Astrocyte of the spinal cord (primary cell): ENCODE data around the gene CKS2.
"Not testable (repeated sequence)": the region's sequence is repeated elsewhere in the genome, so short reads cannot be mapped to it uniquely, and the experiment has no call there.

Source experiments
- DNase-seq: peaks from one replicate; pipeline ENCODE4 v3.0.0; 2011; ENCODE audit warnings: low read depth, low spot score
- H3K4me3 ChIP-seq: 2 replicates; pipeline ENCODE4 v1.5.1; 2011; ENCODE audit warnings: low read depth, mild to moderate bottlenecking, low read length, moderate library complexity
- in situ Hi-C: cut with HindIII; loops from 2 replicates; pipeline ENCODE4 v1.10.0; 2017; ENCODE audit warnings: low sequenced_read_pairs
- TF ChIP-seq, protein P1 (sequence below): IDR thresholded peaks from 2 replicates; pipeline ENCODE4 v1.5.1; 2012; ENCODE audit warnings: low read depth, mild to moderate bottlenecking, low read length, inconsistent platforms

CKS2 gene

DNA sequence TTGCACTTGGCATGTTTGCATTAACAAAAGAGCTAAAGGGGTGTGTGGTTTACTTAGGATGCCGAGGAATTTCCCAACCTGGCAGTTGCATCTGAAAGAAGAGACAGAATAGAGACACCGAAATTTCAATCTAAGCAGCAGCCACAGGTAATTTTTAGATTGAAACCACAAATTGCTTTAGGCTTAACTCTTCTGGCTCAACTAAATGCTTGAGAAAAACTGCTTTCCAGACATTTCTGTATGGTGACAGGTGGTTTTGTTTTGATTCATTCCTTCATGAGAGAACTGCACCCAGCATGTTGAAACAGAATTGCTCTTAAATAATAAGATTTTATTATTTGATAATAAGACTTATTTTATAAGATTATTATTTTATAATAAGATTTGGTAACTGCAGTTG, 28.8 kb downstream of the CKS2 start:
- no peak overlapping the region for H3K4me3 ChIP-seq
- in situ Hi-C loops: no loop called here
- no peak for DNase-seq
- TF ChIP-seq, protein P1, sequence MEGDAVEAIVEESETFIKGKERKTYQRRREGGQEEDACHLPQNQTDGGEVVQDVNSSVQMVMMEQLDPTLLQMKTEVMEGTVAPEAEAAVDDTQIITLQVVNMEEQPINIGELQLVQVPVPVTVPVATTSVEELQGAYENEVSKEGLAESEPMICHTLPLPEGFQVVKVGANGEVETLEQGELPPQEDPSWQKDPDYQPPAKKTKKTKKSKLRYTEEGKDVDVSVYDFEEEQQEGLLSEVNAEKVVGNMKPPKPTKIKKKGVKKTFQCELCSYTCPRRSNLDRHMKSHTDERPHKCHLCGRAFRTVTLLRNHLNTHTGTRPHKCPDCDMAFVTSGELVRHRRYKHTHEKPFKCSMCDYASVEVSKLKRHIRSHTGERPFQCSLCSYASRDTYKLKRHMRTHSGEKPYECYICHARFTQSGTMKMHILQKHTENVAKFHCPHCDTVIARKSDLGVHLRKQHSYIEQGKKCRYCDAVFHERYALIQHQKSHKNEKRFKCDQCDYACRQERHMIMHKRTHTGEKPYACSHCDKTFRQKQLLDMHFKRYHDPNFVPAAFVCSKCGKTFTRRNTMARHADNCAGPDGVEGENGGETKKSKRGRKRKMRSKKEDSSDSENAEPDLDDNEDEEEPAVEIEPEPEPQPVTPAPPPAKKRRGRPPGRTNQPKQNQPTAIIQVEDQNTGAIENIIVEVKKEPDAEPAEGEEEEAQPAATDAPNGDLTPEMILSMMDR: no peak

GRCh38 chr9:89340332-89340731, 29.3 kb downstream of the CKS2 start:
- in situ Hi-C loops: no loop called here
- DNase-seq: no peak
- TF ChIP-seq, protein P1: no peak
- H3K4me3 ChIP-seq: no peak overlapping the region

DNA sequence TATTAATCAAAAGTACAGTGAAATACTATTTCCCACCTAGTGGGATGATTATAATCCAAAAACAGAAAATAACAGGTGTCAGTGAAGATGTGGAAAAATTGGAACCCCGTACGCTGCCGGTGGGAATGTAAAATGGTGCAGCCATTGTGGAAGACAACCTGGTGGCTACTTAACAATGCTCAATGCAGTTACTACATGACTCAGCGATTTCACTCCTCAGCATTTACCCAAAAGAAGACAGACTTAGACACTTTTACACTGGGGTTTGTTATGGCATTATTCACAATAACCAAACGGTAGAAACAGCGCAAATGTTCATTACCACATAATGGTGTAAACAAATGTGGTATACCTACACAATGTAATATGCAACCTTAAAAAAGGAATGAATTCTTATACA, 31.2 kb downstream of the CKS2 start:
- in situ Hi-C loops: no loop called here
- no peak for DNase-seq
- H3K4me3 ChIP-seq: no peak overlapping the region
- TF ChIP-seq, protein P1: no peak

DNA sequence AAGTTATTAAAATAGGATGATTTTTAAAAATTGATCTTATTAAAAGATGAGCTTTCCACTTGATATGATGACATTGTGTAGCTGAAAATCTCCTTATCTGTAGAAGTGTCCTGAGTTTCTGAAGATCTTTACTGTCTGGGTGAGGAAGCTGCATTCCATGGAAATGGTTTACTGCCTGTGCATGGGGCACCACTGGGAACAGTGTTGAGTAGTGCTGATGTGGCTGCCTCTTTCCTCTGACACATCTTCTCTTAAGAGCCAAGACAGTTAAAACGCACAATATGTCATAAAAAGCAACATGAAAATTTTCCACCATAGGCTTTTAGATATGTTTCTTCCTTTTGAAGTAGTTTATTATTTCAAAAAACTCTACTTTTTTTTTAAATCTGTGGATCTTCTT, 32.0 kb downstream of the CKS2 start:
- no peak for DNase-seq
- TF ChIP-seq, protein P1: no peak
- no peak overlapping the region for H3K4me3 ChIP-seq

GRCh38 chr9:89343812-89344211, 32.8 kb downstream of the CKS2 start:
- DNase-seq, H3K4me3 ChIP-seq, in situ Hi-C loops: not testable (repeated sequence)

More for the DNA sequence above, 32.0 kb downstream of the CKS2 start:
- in situ Hi-C loops: no loop called here

DNA sequence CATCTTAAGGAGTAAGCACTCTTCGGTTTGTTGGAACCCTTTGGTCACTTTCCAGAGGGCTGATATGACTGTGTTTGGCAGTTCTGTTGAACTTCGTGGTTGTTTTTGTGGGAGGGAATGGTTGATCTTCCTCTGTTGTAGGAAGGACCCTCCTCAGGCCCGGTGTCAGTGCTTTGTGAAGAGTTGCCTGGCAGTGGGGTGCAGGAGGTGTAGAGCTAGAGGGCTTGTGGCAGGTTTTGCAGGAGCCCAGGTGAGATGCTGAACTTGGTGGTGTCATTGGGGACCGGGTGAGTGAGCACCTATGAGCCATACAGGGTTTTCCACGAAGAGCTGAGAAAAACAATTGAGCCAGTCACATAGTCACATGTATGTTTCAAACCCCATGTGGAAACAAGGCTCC, 34.5 kb downstream of the CKS2 start:
- no peak overlapping the region for H3K4me3 ChIP-seq
- TF ChIP-seq, protein P1: no peak
- no peak for DNase-seq
- in situ Hi-C loops: no loop called here

GRCh38 chr9:89346696-89347095, 35.7 kb downstream of the CKS2 start:
- TF ChIP-seq, protein P1: no peak
- in situ Hi-C loops: no loop called here
- H3K4me3 ChIP-seq: no peak overlapping the region
- DNase-seq: no peak
